Brain microvascular endothelial cell (primary cell): ENCODE data around the gene CSNK1D.

Experiments used
- DNase-seq: peaks from one replicate; pipeline ENCODE4 v3.0.0-alpha.2; 2020
- H3K27ac ChIP-seq: fragments of 250-450 bp; sonication (Bioruptor Pico); 2 replicates; pipeline ENCODE4 v1.5.1; 2020; ENCODE audit warnings: mild to moderate bottlenecking, moderate library complexity
- H3K27me3 ChIP-seq: fragments of 250-450 bp; sonication (Bioruptor Pico); replicated peaks from 2 replicates; pipeline ENCODE4 v1.5.1; 2020; ENCODE audit warnings: mild to moderate bottlenecking
- H3K36me3 ChIP-seq: fragments of 250-450 bp; sonication (Bioruptor Pico); replicated peaks from 2 replicates; pipeline ENCODE4 v1.5.1; 2020; ENCODE audit warnings: mild to moderate bottlenecking
- H3K4me3 ChIP-seq: 2 replicates; pipeline ENCODE4 v1.5.1; 2011; ENCODE audit warnings: low read depth, mild to moderate bottlenecking, control low read depth, low read length, moderate library complexity
- in situ Hi-C: cut with HindIII; loops from 2 replicates; pipeline ENCODE4 v1.10.0; 2017; ENCODE audit warnings: low sequenced_read_pairs, low pct_ligation_motif_present
- TF ChIP-seq, protein P1 (sequence below): IDR thresholded peaks from 2 replicates; pipeline ENCODE4 v1.5.1; 2011; ENCODE audit warnings: low read depth, mild to moderate bottlenecking, moderate library complexity, low read length, control low read depth, inconsistent platforms; ENCODE audit errors: missing control alignments

The CSNK1D gene

GRCh38 chr17:82218349-82219075 lies 55.0 kb downstream of the CSNK1D start:
- Histone ChIP-seq H3K36me3 (no peaks in the 10 kb centered on the region), H3K27me3 (no peaks in the 10 kb centered on the region), H3K4me3 (no peak overlapping the region), H3K27ac (no peak overlapping the region)
- in situ Hi-C loops = no loop called here
- TF ChIP-seq, protein P1, sequence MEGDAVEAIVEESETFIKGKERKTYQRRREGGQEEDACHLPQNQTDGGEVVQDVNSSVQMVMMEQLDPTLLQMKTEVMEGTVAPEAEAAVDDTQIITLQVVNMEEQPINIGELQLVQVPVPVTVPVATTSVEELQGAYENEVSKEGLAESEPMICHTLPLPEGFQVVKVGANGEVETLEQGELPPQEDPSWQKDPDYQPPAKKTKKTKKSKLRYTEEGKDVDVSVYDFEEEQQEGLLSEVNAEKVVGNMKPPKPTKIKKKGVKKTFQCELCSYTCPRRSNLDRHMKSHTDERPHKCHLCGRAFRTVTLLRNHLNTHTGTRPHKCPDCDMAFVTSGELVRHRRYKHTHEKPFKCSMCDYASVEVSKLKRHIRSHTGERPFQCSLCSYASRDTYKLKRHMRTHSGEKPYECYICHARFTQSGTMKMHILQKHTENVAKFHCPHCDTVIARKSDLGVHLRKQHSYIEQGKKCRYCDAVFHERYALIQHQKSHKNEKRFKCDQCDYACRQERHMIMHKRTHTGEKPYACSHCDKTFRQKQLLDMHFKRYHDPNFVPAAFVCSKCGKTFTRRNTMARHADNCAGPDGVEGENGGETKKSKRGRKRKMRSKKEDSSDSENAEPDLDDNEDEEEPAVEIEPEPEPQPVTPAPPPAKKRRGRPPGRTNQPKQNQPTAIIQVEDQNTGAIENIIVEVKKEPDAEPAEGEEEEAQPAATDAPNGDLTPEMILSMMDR = no peak
- DNase-seq = no peak

DNA sequence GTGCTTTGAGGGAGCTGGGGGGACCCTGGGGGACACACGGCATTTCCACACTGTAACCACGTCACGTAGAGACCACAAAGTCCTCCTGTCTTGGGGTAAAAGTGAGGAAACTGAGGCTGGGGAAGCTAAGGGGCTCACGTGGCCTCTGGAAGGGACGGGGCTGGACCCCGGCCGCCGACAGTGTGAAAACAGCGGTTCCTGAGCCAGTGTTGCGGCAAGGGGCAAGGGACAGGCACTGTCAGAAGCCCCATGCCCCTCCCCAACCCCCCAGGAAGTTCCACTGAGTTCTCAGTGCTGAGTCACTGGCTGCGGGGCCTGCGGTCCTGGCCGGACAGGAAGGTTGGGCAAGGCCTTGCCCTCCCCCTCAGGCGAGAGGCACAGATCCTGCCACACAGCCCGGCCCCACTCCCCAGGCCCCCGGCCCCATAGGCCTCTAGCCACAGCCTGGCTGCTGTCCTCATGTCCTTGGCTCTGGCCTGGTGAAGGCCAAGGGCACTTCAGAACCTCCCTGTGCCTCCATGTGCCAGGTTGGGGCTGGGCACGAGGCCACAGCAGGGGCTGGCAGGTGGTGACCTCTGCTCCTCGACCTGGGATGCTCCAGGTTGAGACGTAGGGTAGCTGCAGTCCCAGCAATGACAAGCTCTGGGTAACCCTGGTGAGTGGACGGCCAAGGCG lies 55.8 kb downstream of the CSNK1D start:
- peak overlapping the region; percentile 79 for H3K27ac ChIP-seq
- H3K27me3 ChIP-seq = no peaks in the 10 kb centered on the region
- in situ Hi-C loops = no loop called here
- H3K4me3 ChIP-seq = no peak overlapping the region
- H3K36me3 ChIP-seq = no peaks in the 10 kb centered on the region
- TF ChIP-seq, protein P1 = no peak
- peak; percentile 77 for DNase-seq

GRCh38 chr17:82217120-82217529 lies 56.4 kb downstream of the CSNK1D start:
- Histone ChIP-seq H3K27ac (peak overlapping the region; percentile 79), H3K27me3 (no peaks in the 10 kb centered on the region), H3K36me3 (no peaks in the 10 kb centered on the region), H3K4me3 (no peak overlapping the region)
- TF ChIP-seq, protein P1 = no peak
- no peak for DNase-seq
- in situ Hi-C loops = no loop called here

DNA sequence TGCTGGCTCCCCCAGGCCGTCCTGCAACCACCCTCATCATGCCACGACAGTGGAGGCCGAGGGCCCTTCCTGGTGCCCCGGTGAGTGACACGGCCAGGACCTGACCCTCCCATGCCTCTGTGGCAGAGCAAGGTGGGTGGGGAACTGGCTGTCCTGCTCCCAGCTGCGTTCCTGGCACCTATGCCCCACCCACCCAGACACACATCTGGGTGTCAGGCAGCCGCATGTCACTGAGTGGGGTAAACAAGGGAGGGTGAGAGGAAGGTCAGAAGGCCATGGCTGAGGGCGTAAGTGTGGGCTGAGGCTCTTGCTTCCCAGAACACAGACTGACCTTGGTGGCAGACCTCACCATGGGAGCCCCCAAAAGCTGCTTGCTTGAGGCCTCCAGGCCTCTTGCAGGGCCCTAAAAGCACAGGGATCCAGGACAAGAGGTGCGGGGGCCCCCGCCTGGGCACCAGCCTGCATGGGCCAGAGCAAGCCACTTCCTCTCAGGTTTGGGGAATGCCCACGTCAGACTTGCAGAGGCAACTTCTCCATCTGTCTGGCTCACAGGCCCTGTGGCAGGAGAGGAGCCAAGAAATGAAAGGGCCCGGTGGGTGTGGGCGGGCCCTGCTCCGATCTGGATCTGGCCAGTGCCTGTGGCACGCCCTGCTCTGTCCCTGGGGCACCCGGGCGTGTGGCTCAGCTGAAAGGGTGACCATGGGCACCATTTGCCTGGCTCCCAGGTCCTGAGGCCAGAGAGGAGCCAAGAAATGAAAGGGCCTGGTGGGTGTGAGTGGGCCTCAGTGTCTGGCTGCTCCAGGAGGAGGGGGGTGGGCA lies 57.0 kb downstream of the CSNK1D start:
- H3K27me3 ChIP-seq = no peaks in the 10 kb centered on the region
- in situ Hi-C loops = no loop called here
- TF ChIP-seq, protein P1 = no peak
- H3K27ac ChIP-seq = peak overlapping the region; percentile 79
- no peak for DNase-seq
- H3K36me3 ChIP-seq = no peaks in the 10 kb centered on the region
- no peak overlapping the region for H3K4me3 ChIP-seq

GRCh38 chr17:82215972-82216300 lies 57.6 kb downstream of the CSNK1D start:
- H3K4me3 ChIP-seq = no peak overlapping the region
- TF ChIP-seq, protein P1 = no peak
- in situ Hi-C loops = no loop called here
- no peaks in the 10 kb centered on the region for H3K36me3 ChIP-seq
- H3K27ac ChIP-seq = peak overlapping the region; percentile 79
- no peak for DNase-seq
- H3K27me3 ChIP-seq = no peaks in the 10 kb centered on the region
